NCI-H524 (cell line): Measurements from ENCODE around the gene FUT9.

Experiments
- DNase-seq, 2 experiments: peaks; one replicate each; lab custom pipeline; 2025; lab: John Stamatoyannopoulos, UW

Gene FUT9

DNA sequence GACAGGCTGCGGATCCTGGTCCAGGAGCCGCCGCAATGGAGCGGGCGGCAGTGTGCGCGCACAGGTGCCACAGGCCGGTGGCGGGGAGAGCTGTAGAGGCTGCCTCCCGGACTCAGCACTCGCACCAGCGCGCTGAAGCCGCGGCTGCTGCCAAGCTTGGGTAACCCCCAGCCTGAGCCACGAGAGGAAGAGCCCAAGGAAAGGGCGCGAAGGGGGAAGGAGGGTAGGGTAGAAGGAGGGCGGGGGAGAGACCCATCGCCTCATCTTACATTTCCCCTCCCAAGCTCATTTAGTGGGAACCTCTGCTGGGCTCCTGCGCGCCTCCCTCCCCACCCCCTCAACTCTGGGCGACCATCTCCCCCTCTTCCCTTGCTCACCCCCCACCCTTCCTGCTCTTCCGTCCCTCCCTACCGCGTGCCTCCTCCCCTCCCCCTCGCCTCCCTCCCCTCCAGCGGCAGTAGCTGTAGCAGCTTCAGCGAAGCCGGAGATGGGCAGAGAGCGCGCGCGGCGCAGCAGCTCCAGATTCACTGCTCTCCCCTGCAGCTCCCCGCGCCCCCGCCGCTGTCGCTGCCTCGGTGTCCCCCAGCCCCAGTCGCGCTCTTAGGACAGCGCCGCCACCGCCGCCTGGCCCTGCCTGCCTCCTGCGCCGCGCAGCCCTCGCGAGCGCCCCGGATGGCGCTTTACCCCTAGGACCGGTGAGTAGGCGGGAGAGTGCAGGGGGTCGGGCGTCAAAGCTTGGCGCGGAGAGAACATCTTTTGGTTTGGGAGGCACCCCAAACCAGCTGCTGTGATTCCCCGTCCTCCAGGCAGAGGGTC is at the start of gene FUT9:
Gene FUT9 (plus strand): TSS at position 457 of the 816 bp plus-strand sequence. CDS start 187,182 bp downstream, outside the sequence.
- peak; percentile 74 to 87 for DNase-seq

DNA sequence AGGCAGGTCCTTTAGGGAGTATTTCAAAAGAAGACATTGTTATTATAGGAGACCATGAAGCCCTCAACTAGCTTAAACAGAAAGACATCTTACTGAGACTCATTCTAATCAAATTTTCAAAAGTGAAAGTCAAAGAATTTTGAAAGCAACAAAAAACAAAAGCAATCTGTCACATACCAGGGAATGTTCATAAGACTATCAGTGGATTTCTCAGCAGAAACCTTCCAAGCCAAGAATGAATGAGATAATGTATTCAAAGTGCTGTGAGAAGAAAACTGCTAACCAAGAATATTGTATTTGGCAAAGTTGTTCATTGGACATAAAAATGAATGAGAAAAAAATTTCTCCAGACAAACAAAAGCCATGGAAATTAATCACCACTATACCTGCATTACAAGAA is 48.2 kb upstream of the FUT9 start:
- DNase-seq: no peak

DNA sequence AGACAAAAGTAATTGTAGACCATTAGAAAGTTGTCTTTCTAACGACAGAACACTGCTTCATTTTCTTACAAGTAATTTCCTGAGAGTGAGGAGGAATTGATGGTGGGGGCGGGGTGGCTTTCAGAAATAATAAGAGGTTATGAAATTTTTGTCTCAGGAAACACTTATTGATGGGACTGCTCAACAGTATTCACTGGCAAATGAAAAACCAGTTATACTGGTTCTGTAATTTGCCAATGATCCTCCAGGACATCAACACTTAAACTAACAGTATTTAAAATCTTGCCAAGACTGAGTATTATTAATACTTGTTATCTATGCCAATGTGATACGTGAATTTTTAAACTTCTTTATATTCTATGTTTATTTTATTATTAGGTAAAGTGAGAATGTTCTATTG is 41.8 kb upstream of the FUT9 start:
- DNase-seq: no peak

DNA sequence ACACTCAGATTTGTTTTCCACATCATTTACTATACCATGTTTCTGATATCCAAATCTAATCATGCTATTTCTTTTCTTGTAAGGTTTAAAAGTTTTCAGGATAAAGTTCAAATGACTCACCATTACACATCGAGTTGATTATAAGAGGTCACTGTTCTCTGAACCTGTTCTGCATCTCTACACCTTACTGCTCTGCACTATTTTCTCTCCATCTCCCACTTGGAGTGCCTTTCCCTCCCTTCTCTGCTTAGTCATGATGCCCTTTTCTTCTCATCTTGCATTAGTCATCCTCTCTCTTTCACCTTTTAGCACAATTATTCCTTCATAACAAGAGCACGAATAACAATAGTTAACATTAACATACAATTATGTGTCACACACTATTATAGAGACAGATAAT is 37.5 kb upstream of the FUT9 start:
- peak in 1 of 2 experiments; percentile 43 for DNase-seq

DNA sequence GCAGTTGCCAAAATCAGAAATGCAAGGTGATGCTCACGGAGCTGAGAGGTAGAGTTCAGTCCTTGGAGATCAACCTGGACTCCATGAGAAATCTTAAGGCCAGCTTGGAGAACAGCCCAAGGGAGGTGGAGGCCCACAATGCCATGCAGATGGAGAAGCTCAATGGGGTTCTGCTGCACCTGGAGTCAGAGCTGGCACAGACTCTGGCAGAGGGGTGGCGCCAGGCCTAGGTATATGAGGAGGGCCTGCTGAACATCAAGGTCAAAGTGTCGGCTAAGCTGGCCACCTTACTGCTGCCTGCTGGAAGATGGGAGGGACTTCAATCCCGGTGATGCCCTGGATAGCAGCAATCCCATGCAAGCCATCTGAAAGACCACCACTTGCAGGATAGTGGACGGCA is 23.9 kb upstream of the FUT9 start:
- DNase-seq: no peak

DNA sequence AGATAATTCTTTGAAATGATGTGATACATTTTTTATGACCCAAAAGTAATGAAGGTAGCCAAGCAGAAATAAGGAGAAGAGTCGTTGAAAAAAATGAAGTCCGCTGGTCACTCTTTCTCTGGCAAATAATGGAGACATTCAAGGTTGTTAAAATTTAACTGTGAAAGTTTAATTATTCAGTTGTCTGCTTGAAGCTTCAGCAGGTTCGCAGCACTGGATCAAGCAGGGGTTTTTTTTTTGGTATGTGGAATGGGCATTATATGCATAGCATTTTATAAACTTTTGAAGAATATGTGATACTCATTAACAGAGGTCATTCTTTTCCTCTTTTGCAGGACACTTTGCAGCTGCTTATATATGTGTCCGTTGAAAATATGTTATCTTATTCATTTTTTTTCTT is 21.6 kb upstream of the FUT9 start:
- no peak for DNase-seq

DNA sequence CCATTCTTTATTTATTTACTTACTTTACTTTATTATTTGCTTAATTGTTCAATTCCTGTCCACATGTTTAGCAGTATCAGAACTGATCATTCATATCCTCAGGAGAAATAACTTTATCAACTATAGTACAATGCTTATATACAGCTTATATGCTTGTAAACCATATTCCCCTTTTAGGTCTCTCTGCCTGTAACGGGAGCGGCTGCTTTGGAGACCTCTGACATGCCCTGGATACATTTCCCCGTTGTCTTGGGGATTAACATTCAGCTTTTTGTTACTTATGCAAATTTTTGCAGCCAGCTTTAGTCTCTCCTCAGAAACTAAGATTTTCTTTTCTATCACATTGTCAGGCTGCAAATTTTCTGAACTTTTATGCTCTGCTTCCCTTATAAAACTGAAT is 17.6 kb upstream of the FUT9 start:
- no peak for DNase-seq

DNA sequence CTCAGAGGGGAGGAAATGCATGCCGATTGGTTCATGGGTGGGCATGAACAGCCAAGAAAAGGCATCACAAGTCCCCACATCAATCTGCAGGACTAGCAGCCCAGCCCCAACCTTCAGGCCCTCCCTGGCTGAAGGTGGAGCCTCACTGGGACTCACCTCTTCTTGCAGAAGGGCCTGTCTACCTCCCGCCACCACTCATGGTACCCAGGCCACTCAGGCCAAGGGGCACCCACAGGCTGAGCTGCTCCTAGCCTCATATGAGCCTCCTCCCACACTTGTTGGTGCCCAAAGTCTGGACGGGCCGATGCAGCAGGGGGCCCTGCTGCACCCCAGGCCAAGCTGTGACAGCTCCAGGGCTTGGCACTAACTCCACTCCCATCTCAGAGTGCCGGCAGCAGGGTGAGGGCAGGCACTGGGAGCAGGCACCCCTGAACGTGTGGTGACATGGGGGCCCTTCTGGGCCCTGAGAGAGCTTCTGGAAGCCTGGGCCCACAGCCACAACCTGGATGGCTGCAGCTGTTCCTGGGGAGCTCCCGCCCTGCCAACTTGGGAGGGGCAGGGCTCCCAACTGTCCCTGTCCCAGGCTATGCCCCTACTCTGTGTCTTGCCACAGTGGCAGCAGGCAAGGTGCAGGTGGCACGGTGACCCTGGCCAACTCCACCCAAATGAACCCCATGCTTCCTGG is 13.7 kb upstream of the FUT9 start:
- DNase-seq: no peak

DNA sequence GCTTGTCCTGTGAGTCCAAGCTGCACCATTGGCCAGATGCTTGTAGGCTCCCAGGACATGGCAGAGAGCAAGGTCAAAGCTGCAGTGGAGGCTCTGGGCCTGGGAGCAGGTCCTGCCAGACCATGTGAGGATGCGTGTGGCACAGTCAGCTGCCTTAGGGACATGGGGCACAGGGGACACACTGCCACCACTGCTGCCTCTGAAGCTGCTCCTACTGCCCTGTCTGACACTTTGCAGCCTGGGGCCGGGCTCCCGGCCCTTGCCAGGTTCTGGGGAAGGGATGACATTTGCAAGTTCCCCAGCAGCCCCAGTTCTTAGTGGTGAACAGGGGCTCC is 13.2 kb upstream of the FUT9 start:
- no peak for DNase-seq

DNA sequence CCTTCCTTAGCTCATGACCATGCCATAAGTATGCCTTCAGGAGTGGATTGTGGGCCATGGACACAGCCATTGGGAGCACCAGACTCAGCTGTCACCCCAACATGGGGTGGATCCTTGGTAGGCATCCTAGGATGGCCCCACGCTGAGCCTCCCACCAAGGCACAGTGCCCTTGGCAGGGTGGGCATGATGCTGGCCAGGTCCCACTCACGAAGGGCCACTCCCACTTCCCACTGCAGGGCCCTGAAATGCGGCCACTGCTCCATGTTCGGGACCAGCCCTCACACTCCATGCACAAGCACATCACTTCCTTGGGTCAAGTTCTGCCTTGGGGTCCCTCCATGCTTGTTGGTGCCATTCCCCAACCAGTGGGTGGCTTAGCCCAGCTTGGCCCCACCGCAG is 12.9 kb upstream of the FUT9 start:
- DNase-seq: no peak

DNA sequence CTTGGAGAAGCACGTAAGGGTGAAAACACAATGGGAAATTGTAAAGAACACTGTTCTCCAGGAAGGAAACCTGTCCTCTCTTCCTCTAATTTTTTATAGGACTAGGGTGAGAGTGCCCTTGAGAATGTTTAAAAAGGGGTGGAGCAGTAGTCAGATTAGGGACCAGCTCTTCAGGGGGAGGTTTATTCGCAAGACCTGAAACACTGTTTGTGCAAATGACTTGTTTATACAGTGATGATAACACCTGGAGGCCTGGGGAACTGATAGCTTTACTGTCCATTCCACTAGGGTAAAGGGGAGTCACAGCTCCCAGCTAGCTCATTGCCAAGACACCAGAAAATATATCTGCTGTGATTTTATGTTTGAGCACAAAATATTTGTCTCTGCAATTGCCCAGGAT is 8.1 kb upstream of the FUT9 start:
- no peak for DNase-seq

DNA sequence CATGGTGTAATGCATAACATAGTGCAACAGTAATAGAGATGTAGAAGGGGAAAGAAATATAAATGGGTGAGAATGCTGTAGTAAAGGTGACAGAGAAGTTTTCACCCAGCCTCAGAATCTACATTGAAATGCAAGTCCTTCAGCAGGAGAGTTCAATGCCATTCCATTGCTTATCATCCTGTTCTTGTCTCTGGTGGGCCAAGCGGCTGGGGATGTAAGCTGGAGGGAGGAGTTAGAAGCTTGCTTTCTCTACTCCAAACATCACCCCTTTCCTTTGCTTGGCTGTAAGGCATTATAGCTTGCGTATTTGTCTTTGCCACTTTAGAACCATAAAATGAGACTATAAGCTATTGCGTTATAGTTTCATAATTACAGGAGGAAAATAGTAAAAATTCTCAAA is 2.2 kb upstream of the FUT9 start:
- DNase-seq: no peak

DNA sequence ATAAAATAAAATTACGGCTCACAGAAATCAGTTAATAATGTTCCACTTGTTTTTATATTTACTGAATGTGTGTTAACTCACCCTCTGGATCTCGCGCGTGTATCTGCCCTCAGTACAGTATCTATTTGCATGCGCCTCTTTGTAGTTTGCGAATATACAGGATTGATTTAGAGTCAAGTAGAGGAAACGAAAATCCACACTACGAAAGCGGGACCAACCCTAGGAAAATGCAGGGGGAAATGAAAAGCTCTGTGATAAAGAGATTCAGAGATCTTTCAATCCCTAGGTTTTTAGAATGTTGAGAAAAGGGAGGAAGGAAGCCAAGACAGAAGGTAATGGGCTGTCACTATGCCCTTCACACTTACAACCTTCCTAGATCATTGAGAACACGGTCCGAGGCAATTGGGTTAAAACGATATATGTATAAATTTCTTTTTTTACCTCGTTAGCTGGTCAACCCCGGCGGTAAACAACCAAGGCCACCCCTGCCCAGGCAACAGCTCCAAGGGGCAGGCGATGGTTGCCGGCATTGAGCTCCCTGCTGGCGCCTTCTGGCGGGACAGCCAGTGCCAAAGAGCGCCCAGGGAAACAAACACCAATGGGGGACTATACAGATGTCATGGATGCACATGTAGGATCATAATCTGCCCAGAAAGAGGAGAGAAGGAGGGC is 792 bp upstream of the FUT9 start:
- DNase-seq: peak; percentile 55 to 77

DNA sequence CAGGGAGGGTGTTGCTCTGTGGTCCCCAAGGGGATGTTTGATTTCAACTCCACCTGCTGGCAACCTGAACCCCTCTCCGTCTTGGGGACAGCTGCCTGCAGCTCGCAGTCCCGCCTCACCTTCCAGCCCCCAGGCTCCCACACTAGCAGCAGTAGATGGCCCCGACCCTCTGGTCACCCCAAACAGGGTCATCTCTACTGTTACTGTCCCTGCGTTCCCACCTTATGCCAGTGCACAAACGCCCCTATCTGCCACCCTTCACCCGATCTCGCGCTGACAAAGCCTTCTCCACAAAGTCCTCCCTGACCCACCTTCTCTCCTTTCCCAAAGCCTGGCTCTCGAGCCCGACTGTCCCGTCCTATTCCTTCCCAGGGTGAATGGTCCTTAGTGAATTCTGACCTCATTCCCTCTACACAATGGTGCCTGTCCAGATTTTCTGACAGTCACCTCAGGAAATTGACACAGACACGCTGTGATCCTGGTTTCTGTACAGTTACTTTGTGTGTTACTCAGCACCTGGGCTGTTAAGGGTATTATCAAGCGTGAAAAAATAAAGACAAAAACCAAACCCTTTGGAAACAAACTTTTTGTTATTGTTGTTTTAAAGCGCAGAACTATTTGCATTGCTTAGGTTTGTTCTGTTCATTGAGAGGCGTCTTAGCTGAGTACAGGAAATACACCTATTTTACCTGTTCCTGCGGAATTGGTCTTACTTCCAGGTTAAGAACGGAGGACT is 728 bp downstream of the FUT9 start:
- DNase-seq: peak in 1 of 2 experiments; percentile 61

DNA sequence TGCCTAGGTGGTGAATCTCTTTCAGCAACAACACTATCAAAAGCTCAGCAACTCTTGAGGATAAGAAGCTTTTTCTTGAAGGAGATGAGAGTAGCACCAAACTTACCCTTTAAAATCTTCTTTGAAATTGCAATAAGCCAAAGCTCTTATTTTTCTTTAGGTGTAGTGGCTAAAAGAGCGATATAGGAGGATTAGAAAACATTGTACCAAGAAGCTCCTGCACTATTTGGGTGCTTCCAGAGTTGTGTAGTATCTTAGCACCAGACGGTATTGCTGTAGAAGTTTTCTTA is 1.2 kb downstream of the FUT9 start:
- DNase-seq: no peak

DNA sequence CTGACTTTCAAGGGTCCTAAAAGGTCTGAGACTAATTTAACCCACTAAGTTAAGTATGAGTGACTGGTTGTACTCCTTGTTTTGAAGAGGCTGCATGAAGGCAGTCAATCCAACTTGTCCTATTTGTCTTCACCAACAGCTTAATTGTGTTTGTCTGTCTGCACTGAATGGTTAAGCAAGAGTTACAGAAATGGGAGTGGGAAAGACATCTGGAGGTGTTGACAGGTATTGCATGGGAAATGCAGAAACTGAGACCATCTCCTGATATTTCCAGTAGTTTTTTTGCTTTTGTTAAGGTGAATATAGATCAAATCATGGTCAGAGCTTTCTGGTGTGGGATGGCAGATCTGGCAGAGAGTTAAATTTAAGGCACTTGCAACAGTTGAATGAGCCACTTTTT is 6.5 kb downstream of the FUT9 start:
- no peak for DNase-seq

DNA sequence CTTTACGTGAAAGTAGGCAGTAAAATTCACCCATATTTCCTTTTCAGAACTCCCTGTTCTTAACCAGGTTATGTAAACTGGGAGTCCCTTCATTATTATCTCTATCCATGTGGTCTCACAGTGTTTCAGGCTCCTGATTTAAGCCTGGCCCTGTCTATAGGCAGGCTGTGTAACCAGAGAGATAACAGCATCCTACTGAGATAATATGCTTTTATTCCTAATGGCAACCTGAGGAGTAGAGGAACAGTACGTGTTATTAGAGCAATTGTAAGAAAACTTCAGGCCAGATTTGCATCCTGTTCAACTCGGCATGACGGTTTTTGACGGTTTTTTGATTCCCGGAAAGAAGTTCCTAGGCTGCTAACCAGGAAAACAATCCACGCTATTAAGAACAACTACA is 16.9 kb downstream of the FUT9 start:
- no peak for DNase-seq

DNA sequence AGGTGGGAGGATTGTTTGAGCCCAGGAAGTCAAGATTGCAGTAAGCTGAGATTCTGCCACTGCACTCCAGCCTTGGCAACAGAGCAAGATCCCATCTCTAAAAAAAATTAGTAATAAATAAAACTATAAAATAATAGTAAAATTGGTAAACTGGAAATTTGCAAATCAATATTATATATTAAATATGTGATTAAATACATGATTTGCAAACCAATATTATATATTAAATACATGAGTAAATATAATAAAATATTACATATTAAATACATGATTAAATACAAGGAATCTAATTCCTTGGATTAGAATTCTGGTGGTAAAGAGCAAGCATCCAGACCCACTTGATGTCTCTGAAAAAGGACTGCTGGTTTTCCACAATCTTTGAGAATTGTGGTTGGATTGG is 35.8 kb downstream of the FUT9 start:
- DNase-seq: no peak

DNA sequence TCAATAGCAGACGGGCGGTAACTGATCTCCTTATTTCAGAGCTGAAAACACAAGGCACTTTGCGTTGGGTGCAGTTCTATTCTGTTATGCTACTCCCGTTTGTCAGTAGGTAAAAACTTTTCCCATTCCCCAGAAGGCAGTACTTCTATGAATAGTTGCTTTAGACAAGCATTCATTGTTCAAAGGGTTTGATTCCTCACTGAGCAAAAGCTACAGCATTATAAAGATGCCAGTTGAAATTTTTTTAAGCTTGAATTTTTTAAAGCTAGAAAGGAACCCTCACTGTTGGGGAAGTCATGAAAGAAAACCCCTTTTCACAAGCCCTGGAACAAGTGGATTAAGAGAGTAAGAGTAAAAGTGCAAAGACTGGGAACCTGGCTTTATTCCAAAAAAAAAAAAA is 42.3 kb downstream of the FUT9 start:
- DNase-seq: no peak

DNA sequence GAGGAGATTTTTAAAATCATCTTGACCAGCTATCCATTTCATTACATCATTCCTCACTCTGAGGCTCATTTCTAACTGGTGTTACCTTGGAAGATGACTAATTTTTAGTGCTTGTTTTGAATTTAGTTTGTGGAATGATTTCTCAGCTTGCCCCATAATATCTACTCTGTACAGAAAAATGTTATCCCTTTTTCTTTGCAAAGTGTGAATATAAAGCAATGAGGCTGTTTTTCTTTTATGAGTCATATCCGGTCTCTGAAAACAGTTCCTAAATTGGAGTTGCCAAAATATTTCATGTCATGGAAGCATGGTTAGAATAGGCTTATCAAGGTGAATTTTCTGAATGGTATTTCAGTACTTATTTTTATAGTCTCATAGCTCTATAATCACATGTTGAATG is 43.8 kb downstream of the FUT9 start:
- DNase-seq: no peak

DNA sequence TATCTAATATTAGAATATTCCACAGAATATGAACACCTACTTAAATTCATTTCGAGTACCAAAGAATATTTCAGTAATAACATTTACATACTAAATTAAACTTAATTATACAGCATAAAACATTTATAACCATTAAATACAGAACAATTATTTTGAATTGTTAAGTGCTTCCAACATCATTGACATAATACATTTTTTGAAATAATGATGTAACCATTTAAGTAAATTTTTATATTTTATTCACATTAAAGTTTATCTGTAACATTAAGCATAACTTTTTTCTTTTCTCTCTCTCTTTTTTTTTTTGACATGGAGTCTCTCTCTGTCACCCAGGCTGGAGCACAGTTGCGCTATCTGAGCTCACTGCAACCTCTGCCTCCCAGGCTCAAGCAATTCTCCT is 44.5 kb downstream of the FUT9 start:
- no peak for DNase-seq

DNA sequence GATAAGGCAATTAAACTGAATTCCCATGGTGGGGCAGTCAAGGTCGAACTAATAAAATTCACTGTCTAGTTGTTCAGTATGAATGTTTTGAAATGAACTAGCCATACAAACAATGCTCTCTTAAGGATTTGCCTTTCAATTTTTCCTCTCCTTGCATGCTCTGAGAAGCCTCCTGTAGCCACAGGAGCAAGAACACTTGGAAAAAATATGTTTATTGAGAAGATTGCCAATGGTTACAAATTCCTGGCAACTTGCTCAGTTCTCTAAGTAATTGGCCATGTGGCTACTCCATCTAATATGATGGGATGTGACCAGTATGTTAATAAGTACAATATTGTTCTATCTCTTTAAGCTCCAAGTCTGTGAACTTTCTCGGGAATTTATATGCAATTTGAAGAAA is 49.4 kb downstream of the FUT9 start:
- DNase-seq: no peak

DNA sequence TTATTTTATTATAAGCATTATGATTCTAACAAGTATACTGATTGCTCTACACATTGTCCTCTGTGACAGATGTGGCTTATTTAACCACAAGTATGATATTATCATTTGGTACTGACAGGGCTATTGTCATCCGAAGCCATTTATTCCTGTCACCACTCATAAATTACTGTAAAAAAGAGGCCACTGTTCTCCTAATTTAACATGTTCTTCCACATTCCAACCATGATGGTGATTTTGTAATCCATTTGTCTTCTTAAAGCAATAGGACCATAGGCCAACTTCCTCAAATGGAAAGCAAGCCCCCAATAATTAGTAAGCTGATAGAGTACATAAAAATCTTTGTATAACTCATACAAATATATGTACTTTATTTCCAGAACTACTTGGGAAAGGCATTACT is 50.6 kb downstream of the FUT9 start:
- DNase-seq: no peak
